ENCODE results near the gene ITGA7. TPM values are rescaled to one million over a fixed set of nuclear protein-coding genes. Genes with fewer than 3 reads are reported as not detected.

ITGA7 gene
- total and polyA plus RNA-seq, 2 of the 8 experiments (the other 6 are each of a cell fraction or from before 2014, with no cell fraction given): 57.6 to 86.1 TPM

DNA sequence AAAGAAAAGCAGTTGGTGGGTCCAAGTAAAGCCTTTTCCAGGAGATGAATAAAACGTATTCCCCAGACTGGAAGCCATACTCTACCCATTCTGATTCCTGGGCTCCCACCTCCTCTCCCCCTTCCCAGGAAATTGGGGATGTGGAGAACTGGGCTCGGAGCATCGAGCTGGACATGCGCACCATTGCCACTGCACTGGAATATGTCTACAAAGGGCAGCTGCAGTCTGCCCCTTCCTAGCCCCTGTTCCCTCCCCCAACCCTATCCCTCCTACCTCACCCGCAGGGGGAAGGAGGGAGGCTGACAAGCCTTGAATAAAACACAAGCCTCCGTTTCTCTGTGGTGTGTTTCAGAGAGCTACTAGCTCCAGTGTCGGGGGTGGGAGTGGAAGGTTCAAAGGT, 11.7 kb upstream of the ITGA7 start:
- Histone ChIP-seq H2AK5ac (ENCODE audit: low read depth, low read length) (0 out of 2 replicates have a peak overlapping the region, but pooled peaks have one; percentile 19), H3K14ac (ENCODE audit: insufficient read length) (no peak overlapping the region), H2BK5ac (ENCODE audit: low read depth, low read length) (no peak overlapping the region), H3K9me3 (ENCODE audit: insufficient read depth in 2 of 2, low read depth in 1 of 2, low read length in 1 of 2) (no peaks in the 10 kb centered on the region), H2BK20ac (ENCODE audit: low read length) (no peak overlapping the region), H3K23ac (ENCODE audit: insufficient read length) (no peak overlapping the region), H4K91ac (replicated peaks; ENCODE audit: insufficient read length, low read length) (no peak overlapping the region), H2AFZ (ENCODE audit: low read length) (no peak overlapping the region), H2BK120ac (replicated peaks; ENCODE audit: low read depth, low read length) (no peak overlapping the region), H3K18ac (ENCODE audit: extremely low read depth, low read length) (no peak overlapping the region), H2BK15ac (ENCODE audit: low read length) (no peak overlapping the region), H3K4me1 (replicated peaks in 1 of 4; ENCODE audit: control insufficient read depth in 3 of 4, insufficient read depth in 4 of 4, low read length in 3 of 4) (peaks cover 10 to 27% (median 19%) of the 10 kb centered on the region in 4 experiments), H3K27ac (ENCODE audit: low read depth, low read length) (no peak overlapping the region), H3K56ac (replicated peaks; ENCODE audit: insufficient read length, low read depth, low read length) (no peak overlapping the region), H3K23me2 (ENCODE audit: low read depth, low read length) (peaks cover 12% of the 10 kb centered on the region), H3K79me2 (ENCODE audit: control insufficient read depth in 1 of 2, insufficient read depth in 2 of 2, low read length in 2 of 2) (peaks cover 0 to 9% of the 10 kb centered on the region in 2 experiments; a peak in 1 of 4 replicates), H3K9ac (replicated peaks in 1 of 4; ENCODE audit: extremely low read depth in 1 of 4, low read depth in 3 of 4, low read length in 3 of 4) (no peak overlapping the region), H3K4ac (replicated peaks; ENCODE audit: insufficient read length, low read depth, low read length) (no peak overlapping the region), H3K4me2 (ENCODE audit: insufficient read depth in 1 of 2, low read depth in 2 of 2, low read length in 2 of 2) (no peak overlapping the region; a peak in 1 of 4 replicates), H3K36me3 (ENCODE audit: control insufficient read depth in 2 of 4, insufficient read depth in 4 of 4, low read length in 3 of 4) (peaks cover 3 to 9% (median 5%) of the 10 kb centered on the region in 4 experiments; a peak in 4 of 8 replicates), H3K4me3 (ENCODE audit: extremely low read depth in 1 of 4, insufficient read depth in 2 of 4, low read depth in 3 of 4, low read length in 4 of 4) (no peak overlapping the region), H3K79me1 (ENCODE audit: low read depth, low read length) (peaks cover 5% of the 10 kb centered on the region), H3K27me3 (replicated peaks in 1 of 4; ENCODE audit: control insufficient read depth in 3 of 4, extremely low read depth in 1 of 4, insufficient read depth in 3 of 4, low read length in 3 of 4) (no peaks in the 10 kb centered on the region), H4K8ac (ENCODE audit: extremely low read depth, insufficient read depth, low read length) (no peak overlapping the region), H4K20me1 (replicated peaks in 1 of 2; ENCODE audit: control insufficient read depth in 1 of 2, insufficient read depth in 2 of 2, low read length in 2 of 2) (peaks cover 4 to 5% of the 10 kb centered on the region in 2 experiments), H4K5ac (ENCODE audit: insufficient read length, low read depth, low read length) (no peak overlapping the region), H2BK12ac (ENCODE audit: low read depth, low read length) (no peak overlapping the region)
- 82% methylated on average over 7 of the region's 7 CpGs; no CpG with 5 or more reads in 1 of the 2 experiments for WGBS, 2 experiments (ENCODE audit: extremely low coverage in 1 of 2, insufficient coverage in 1 of 2, insufficient read length in 1 of 2, insufficient replicate concordance in 2 of 2, low coverage in 1 of 2, low lambda C conversion rate in 2 of 2, missing lambda C conversion rate in 1 of 2)
- no peak for DNase-seq (ENCODE audit: low read depth in 1 of 2, low spot score in 2 of 2)
- FAIRE-seq: no peak
- CTCF ChIA-PET (ENCODE audit: partially characterized antibody): interaction anchor here (1.0 to 11.1 kb wide), 15 partner anchors 8 to 102 kb away, joined by 3 to 229 read pairs (median 6); partner anchors contain the start of genes CD63 and ITGA7
- POLR2A ChIA-PET (ENCODE audit: partially characterized antibody): interaction anchor here (0.8 to 8.3 kb wide), 6 partner anchors 11 to 38 kb away, joined by 3 to 103 read pairs (median 5); partner anchors contain the start of genes CD63 and ITGA7
- TF ChIP-seq SIX5 (IDR thresholded peaks at IDR 0.05; ENCODE audit: low read depth, low read length): no peak
- TF ChIP-seq TEAD4 (IDR thresholded peaks at IDR 0.05; ENCODE audit: low read depth, low read length): no peak
- no peak for TF ChIP-seq NANOG (IDR thresholded peaks at IDR 0.05; ENCODE audit: insufficient read depth, low read depth, low read length, poor library complexity, severe bottlenecking)
- no peak for TF ChIP-seq JUND (IDR thresholded peaks at IDR 0.05; ENCODE audit: low read length)
